Mucosa of stomach (tissue), 1 donor: ENCODE data around the gene HS6ST3.

ENCODE experiments used
- H3K27me3 ChIP-seq: one replicate; pipeline ENCODE4 v1.7.0; 2013; ENCODE audit warnings: mild to moderate bottlenecking, low read length; ENCODE audit not compliant: control insufficient read depth, insufficient read depth
- H3K36me3 ChIP-seq: one replicate; pipeline ENCODE4 v1.7.0; 2013; ENCODE audit warnings: low read length; ENCODE audit not compliant: control insufficient read depth, insufficient read depth
- H3K4me1 ChIP-seq: one replicate; pipeline ENCODE4 v1.7.0; 2013; ENCODE audit warnings: mild to moderate bottlenecking, low read length; ENCODE audit not compliant: control insufficient read depth, insufficient read depth
- H3K4me3 ChIP-seq: one replicate; pipeline ENCODE4 v1.7.0; 2013; ENCODE audit warnings: low read length
- H3K9ac ChIP-seq: one replicate; pipeline ENCODE4 v1.7.0; 2013; ENCODE audit warnings: mild to moderate bottlenecking, low read length, moderate library complexity
- H3K9me3 ChIP-seq: one replicate; pipeline ENCODE4 v1.7.0; 2013; ENCODE audit warnings: mild to moderate bottlenecking, low read length, moderate library complexity; ENCODE audit not compliant: control insufficient read depth
- donor health status: Pancreatic carcinoma.

The HS6ST3 gene

DNA sequence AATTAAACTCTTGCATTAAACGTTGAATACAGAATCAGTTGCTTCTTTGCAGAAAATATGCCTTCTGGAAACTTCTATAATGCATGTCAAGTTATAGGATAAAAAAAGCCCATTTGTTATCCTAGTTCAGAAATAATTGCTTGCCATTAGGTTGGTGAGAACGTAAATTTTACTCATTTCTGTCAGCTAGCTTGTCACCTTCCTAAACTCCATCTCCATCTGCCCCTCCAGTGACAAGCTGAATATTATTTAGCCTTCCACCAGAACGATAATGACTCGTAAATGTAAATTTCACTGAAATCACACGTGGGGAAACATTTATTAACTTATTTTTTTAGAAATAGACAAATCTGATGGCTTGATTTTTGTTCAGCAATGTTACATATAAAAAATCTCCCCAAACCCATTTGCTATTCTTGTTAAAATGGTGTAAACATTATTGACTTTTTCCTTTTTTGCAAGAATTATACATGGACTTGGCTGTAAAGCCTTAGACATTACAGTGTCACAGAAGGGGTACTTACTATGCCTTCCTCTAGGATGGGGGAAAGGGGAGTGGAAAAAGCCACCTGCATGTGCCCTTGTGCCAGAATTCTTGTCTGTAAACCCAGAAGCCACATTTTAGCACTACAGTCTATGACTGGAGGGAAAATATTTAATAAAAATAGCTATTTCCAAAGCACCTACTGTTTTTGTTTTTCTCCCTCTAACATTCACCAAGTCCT is 577.5 kb downstream of the HS6ST3 start:
- H3K9ac ChIP-seq, result no peak overlapping the region
- no peaks in the 10 kb centered on the region for H3K27me3 ChIP-seq
- no peaks in the 10 kb centered on the region for H3K36me3 ChIP-seq
- H3K9me3 ChIP-seq, result no peaks in the 10 kb centered on the region
- no peaks in the 10 kb centered on the region for H3K4me1 ChIP-seq
- H3K4me3 ChIP-seq, result no peak overlapping the region

DNA sequence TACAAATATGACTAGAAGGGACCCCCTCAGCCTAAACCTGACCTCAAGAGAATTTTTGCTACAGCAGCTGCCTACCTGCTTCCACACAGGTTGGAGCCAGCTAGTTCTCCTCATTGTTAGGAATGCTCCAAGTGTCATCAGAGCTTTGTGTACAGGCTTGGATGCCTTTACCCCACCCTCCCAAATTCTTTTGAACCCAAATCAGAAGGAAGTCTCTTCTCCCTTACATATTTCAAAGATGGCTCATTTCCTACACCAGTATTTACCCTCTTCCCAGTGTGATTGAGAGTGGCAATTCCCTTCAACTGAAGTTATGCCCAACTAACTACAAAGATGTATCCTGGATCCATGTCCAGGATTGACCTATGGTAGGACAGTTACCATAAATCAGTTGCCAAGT is 581.2 kb downstream of the HS6ST3 start:
- Histone ChIP-seq H3K9me3 (no peaks in the 10 kb centered on the region), H3K27me3 (no peaks in the 10 kb centered on the region), H3K36me3 (no peaks in the 10 kb centered on the region), H3K4me3 (no peak overlapping the region), H3K4me1 (no peaks in the 10 kb centered on the region), H3K9ac (no peak overlapping the region)

DNA sequence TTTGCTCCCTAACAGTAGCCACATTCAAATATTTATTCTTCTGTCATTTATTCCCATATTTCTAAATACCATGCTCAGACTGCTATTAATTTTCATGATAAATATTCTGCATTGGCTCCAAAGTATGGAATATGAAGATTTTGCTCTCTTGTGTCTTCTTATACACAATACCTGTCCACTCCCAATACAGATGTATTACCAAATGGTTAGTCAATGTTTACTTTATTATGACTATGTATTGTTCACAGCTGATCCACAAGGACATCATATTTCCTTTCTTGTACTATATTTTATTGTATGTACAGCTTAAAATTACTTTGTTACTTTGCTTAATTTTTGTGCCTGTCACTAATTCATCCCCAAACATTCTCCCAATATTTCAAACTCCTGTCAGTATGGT is 582.1 kb downstream of the HS6ST3 start:
- Histone ChIP-seq H3K9ac (no peak overlapping the region), H3K27me3 (no peaks in the 10 kb centered on the region), H3K36me3 (no peaks in the 10 kb centered on the region), H3K9me3 (no peaks in the 10 kb centered on the region), H3K4me1 (no peaks in the 10 kb centered on the region), H3K4me3 (no peak overlapping the region)

DNA sequence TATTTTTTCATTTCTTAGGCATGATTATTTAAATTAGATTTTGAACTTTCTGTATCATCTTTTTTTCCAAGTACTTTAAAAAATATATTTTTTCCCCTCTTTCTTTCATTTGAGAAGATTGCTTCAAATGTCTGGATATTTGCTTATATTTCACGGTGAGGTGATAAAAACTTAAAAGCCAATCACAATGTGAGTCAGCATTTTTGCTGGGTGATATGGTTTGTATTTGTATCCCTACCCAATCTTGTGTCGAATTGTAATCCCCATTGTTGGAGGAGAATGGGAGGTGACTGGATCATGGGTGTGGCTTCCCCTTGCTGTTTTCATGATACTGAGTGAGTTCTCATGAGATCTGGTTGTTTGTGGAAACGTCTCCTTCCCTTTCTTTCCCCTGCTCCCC is 583.9 kb downstream of the HS6ST3 start:
- no peaks in the 10 kb centered on the region for H3K36me3 ChIP-seq
- H3K27me3 ChIP-seq, result no peaks in the 10 kb centered on the region
- H3K9me3 ChIP-seq, result no peaks in the 10 kb centered on the region
- H3K9ac ChIP-seq, result no peak overlapping the region
- no peaks in the 10 kb centered on the region for H3K4me1 ChIP-seq
- H3K4me3 ChIP-seq, result no peak overlapping the region

DNA sequence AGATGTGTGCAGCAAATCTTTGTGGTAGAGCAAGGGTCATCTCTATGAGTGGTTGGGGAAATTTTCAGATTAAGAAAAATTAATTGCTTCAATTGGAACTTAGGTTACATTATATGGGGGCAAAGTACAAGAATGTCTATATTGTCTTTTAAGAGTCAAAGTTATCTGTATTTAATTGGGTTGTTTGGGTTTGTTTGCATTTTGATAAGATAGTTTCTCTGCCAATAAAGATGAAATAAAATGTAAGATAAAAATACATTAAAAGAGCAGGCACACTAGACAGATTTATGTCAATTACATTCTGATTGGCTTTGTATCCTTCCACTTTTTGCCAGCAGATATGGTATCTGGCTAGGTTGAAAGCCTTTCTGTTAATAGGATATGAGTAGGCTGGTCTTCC is 587.1 kb downstream of the HS6ST3 start:
- no peaks in the 10 kb centered on the region for H3K4me1 ChIP-seq
- no peak overlapping the region for H3K9ac ChIP-seq
- no peaks in the 10 kb centered on the region for H3K9me3 ChIP-seq
- no peaks in the 10 kb centered on the region for H3K27me3 ChIP-seq
- H3K36me3 ChIP-seq, result no peaks in the 10 kb centered on the region
- no peak overlapping the region for H3K4me3 ChIP-seq

GRCh38 chr13:96678801-96679200 is 588.9 kb downstream of the HS6ST3 start:
- H3K9me3 ChIP-seq, result no peaks in the 10 kb centered on the region
- no peaks in the 10 kb centered on the region for H3K4me1 ChIP-seq
- no peak overlapping the region for H3K4me3 ChIP-seq
- H3K9ac ChIP-seq, result no peak overlapping the region
- H3K27me3 ChIP-seq, result no peaks in the 10 kb centered on the region
- no peaks in the 10 kb centered on the region for H3K36me3 ChIP-seq

DNA sequence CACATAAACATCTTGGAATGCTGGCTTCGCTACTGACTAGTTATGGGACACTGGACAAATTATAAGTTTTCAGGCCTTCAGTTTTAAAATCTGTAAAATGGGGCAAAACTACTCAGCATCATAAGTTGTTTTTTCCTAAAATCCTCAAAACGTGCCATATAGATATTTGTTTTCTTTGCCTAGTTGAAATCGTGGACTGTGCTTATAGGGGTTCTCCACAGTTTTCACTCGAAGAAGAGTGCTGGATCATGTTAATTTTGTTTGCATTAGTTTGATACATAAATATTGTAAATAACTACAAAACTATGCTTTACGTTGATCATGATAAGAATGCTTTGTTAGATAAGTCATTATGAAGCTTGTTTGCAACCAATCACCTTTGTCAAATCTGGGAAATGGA is 591.0 kb downstream of the HS6ST3 start:
- Histone ChIP-seq H3K9me3 (no peaks in the 10 kb centered on the region), H3K36me3 (no peaks in the 10 kb centered on the region), H3K4me1 (no peaks in the 10 kb centered on the region), H3K27me3 (no peaks in the 10 kb centered on the region), H3K4me3 (no peak overlapping the region), H3K9ac (no peak overlapping the region)

DNA sequence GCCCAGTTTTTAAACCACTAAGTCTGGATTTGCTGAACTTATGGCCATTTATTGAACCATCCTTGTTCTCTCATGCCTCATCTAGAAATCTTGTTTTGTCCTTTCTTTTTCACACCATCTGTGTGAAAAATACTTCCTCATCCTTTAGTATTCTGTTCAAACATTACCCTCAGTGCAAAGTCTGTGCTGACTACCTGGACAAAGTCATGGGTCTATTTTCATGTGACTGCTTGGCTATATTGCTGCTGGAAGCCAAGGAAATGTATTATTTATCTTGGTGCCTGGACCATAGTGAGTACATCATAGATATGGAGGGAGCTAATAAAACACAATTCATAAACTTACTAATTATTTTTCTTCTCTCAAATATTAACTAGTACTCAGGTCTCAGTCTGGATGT is 591.9 kb downstream of the HS6ST3 start:
- H3K36me3 ChIP-seq, result no peaks in the 10 kb centered on the region
- no peaks in the 10 kb centered on the region for H3K4me1 ChIP-seq
- no peak overlapping the region for H3K9ac ChIP-seq
- H3K9me3 ChIP-seq, result no peaks in the 10 kb centered on the region
- H3K4me3 ChIP-seq, result no peak overlapping the region
- H3K27me3 ChIP-seq, result no peaks in the 10 kb centered on the region

DNA sequence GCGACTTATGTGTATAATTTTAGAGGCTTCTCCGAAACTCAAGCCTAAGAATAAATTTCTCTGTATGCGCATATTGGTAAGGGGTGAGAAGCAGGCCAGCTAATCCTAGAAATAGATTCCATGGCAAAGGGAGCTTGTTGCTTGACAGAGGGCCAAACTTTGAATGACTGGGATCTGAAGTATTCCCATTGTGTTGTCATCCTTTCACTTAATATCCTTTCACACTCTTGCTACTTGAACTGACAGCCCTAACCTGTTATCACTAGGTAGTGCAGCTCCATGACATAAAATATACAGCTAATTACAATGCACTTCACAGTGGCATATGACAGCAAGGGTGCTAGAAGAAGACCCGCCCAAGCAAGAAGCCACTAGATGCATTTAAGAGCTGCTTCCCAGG is 594.6 kb downstream of the HS6ST3 start:
- H3K9ac ChIP-seq, result no peak overlapping the region
- no peaks in the 10 kb centered on the region for H3K9me3 ChIP-seq
- no peaks in the 10 kb centered on the region for H3K4me1 ChIP-seq
- no peaks in the 10 kb centered on the region for H3K27me3 ChIP-seq
- no peaks in the 10 kb centered on the region for H3K36me3 ChIP-seq
- H3K4me3 ChIP-seq, result no peak overlapping the region

DNA sequence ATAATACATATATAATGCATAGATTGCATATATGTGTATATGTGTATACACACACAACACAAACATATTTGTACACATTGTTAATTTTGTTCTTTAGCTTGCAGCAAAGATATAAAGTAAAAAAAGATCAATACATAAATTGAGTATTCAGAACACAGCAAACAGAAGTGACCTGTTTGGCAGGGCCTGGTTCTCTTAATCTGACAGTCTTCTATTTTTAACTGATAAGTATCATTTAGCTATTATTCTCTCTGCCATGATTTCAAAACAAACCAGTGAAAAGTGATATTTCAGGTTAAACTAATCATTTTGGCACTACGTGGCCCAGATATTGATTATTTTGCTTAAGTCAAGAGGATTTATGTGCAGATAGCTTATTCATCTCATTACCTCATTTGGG is 595.0 kb downstream of the HS6ST3 start:
- H3K4me1 ChIP-seq, result no peaks in the 10 kb centered on the region
- no peak overlapping the region for H3K4me3 ChIP-seq
- H3K36me3 ChIP-seq, result no peaks in the 10 kb centered on the region
- no peaks in the 10 kb centered on the region for H3K27me3 ChIP-seq
- no peak overlapping the region for H3K9ac ChIP-seq
- no peaks in the 10 kb centered on the region for H3K9me3 ChIP-seq

DNA sequence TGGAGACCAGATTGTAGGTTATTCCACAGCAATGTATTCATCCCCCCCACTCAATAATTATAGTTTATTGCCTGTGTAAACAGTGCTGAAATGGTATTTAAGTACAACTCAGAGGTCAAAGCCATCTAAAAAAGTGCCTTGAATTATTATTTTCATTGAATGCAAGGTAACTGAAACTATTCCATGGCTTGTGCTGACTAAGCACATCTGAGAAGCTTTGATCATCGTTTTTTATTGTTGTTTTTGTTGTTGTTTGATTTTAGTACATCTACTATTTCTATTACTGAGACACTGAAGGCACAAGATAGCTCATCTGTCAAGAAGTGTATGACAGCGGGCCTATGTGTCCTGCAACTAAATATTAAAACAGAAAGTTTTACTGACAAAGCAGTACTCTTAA is 596.4 kb downstream of the HS6ST3 start:
- Histone ChIP-seq H3K9ac (no peak overlapping the region), H3K4me3 (no peak overlapping the region), H3K36me3 (no peaks in the 10 kb centered on the region), H3K27me3 (no peaks in the 10 kb centered on the region), H3K9me3 (no peaks in the 10 kb centered on the region), H3K4me1 (no peaks in the 10 kb centered on the region)

DNA sequence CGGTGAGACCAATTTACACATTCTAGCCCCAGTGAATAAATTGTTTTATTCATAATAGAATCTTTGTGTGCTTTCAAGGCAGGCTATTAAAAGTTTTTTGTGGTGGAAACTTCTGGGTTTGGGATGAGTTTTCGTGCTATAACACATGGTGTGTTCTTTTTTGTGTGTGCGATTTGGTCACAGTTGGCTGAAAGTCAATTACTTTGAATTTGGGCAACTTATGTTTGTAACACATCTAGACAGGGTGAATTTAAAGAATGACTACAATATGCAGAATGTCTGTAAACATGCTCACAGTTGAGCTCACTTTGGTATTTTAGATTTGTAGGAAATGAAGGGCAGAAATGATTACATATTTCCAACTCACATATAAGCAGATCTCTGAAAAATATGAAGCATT is 597.3 kb downstream of the HS6ST3 start:
- Histone ChIP-seq H3K9me3 (no peaks in the 10 kb centered on the region), H3K9ac (no peak overlapping the region)

DNA sequence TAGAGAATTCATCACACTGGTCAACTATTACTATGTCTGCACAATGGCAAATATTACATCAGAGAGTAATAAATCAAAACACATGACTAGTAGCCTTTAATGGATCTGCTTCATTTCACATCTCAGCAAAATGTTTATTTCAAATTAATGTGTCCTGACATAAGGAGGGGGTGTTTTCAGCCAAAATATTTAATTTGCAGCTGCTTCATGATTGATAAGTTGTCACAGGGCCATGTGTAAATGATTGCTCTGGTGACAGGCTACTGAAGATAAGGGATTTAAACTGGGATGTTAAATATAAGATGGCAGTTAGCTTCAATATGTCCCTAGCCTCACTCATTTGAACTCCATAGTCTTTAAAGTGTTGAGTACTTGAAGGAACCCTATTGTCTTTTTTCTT is 601.1 kb downstream of the HS6ST3 start:
- H3K9me3 ChIP-seq, result no peaks in the 10 kb centered on the region
- no peaks in the 10 kb centered on the region for H3K27me3 ChIP-seq
- H3K9ac ChIP-seq, result no peak overlapping the region
- H3K36me3 ChIP-seq, result no peaks in the 10 kb centered on the region
- H3K4me3 ChIP-seq, result no peak overlapping the region
- H3K4me1 ChIP-seq, result no peaks in the 10 kb centered on the region

More for the DNA sequence above, 597.3 kb downstream of the HS6ST3 start:
- Histone ChIP-seq H3K4me1 (no peaks in the 10 kb centered on the region), H3K36me3 (no peaks in the 10 kb centered on the region), H3K27me3 (no peaks in the 10 kb centered on the region), H3K4me3 (no peak overlapping the region)
